C4-2B (cell line): ENCODE measurements around the gene METTL21C.

Experiments used
- CTCF ChIP-seq: fragments of 450-650 bp; conservative IDR thresholded peaks from 2 replicates; pipeline ENCODE4 v1.5.1; 2017; ENCODE audit warnings: mild to moderate bottlenecking
- ZFX ChIP-seq: fragments of 450-650 bp; IDR thresholded peaks from 2 replicates; pipeline ENCODE4 v1.6.1; 2017

DNA sequence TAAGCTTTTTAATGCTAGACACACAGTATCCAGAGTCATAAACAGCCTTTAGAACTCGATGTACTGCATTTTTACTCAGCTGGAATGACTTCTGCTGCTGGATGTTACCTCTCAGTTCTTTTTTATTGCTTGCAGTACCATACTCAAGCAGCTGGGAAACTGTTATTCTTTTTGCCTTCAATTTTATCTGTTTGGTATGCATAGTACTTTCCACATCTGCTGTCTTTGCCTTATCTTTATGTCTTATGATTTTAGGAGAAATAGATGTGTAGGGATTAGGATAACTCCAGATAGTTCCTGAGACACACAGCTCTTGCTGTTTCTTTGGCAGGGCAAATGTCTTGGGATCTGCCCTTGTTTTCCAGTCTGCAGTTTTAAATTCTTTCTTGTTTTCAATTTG, 47.3 kb upstream of the METTL21C start:
- TF ChIP-seq CTCF (no peak), ZFX (no peak)
